HG03064 (cell line): ENCODE data around the gene RELL2.
"Not testable (repeated sequence)": the region's sequence is repeated elsewhere in the genome, so short reads cannot be mapped to it uniquely, and the experiment has no call there.

ENCODE experiments used
- ATAC-seq: cut with Tn5 transposase; IDR thresholded peaks from one replicate; pipeline ENCODE4 v1.9.1; 2021; ENCODE audit warnings: low read depth; ENCODE audit not compliant: unreplicated experiment

The RELL2 gene, protein sequence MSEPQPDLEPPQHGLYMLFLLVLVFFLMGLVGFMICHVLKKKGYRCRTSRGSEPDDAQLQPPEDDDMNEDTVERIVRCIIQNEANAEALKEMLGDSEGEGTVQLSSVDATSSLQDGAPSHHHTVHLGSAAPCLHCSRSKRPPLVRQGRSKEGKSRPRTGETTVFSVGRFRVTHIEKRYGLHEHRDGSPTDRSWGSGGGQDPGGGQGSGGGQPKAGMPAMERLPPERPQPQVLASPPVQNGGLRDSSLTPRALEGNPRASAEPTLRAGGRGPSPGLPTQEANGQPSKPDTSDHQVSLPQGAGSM

GRCh38 chr5:141636413-141637122 is at the start of gene RELL2, which contains the start of gene HDAC3:
Gene RELL2, plus strand, starts transcription at chr5:141636997. Its CDS starts 1,229 bp downstream, at chr5:141638226.
Gene HDAC3, minus strand, starts transcription at chr5:141636849. Its CDS starts 59 bp downstream, at chr5:141636790.
- peak; percentile 64 for ATAC-seq

- no peak for ATAC-seq
These were observed 46.7 kb upstream of the RELL2 start for GRCh38 chr5:141590127-141590526.

DNA sequence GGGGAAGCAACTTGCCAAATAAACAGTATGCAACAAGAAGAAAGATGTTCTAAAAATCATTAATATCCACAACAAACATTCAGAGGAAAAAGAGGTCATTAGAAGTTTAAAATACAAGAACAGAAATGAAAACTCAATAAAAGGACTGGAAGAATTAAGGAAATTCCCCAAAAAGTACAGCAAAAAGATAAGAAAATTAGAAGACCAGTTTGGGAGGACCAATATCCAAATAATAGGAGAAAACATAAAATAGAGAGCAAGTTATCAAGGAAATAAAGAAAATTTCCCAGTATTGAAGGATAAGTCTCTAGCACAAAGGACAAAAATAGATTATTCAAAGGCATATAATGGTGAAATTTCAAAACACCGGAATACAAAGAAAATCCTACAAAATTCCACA is 39.9 kb upstream of the RELL2 start:
- ATAC-seq = no peak

DNA sequence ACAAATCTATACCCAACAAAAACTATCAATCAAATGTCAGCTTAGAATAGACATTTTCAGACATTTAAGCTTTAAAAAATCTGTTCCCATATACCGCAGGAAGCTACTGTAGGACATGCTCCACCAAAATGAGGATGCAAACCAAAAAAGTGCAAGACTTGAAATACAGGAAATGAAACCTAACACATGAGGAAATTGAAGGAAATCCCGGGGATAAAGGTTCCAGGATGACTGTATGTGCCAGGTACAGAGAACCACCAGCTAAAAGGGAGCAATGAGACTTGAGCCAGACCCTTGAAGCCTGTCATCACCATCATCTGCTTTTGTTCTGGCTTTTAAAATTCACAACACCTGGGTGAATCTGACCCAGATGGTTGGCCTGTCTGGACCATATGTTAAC is 39.4 kb upstream of the RELL2 start:
- no peak for ATAC-seq

GRCh38 chr5:141597814-141598213 is 39.0 kb upstream of the RELL2 start:
- no peak for ATAC-seq

GRCh38 chr5:141598391-141599345 is 38.1 kb upstream of the RELL2 start:
- ATAC-seq = no peak

GRCh38 chr5:141602606-141603005 is 34.2 kb upstream of the RELL2 start:
- no peak for ATAC-seq

DNA sequence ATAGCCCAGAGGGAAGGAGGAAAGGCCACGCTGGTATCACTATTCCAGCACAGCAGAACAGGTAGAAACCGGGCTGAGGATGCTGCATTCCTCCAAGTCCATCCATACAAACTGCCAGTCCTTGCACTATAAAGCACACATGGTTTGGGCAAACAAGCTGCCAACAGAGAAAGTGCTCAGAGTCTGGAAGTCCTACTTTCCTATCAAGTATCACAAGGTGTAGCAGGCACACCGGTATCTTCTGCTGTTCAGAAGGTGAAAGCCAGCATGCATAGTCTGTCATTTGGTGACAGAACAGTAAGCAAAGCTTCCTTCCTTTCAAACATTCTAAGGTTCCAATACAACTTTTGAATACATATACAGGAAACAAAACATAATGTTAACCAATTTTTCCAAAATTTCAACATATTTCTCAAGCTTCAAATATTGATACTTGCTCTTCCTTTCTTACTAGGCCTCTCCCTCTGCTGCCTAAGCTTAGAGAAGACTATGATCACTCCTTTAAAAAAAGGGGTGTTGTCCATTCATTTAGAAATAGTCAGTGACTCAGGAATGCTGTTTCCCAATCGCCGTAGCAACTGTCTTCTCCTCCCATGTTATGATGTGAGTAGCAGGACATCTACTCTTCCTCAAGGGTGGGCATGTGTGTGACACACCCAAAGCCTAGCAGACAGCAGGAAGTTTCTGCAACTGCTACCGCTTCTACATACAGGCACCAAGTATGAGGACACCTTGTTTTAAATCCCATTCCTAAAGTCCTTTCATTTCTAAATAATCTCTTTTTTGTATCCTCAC is 32.7 kb upstream of the RELL2 start:
- ATAC-seq = no peak

GRCh38 chr5:141605523-141606277 is 31.1 kb upstream of the RELL2 start:
- peak; percentile 94 for ATAC-seq

DNA sequence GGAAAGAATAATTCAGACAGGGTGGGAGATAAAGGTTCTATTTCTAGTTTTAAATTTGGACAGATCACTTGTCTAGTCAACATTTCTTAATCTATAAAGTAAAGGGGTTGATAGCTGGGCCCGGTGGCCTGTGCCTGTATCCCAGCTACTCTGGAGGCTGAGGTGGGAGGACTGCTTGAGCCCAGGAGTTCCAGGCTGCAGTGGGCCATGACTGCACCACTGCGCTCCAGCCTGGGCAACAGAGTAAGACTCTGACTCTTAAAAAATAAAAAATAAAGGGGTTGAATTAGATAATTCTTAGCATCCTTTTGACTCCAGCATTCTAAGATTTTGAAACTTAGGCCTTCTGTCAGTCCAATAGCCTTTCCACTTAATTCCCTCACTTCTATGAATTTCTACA is 28.8 kb upstream of the RELL2 start:
- no peak for ATAC-seq

DNA sequence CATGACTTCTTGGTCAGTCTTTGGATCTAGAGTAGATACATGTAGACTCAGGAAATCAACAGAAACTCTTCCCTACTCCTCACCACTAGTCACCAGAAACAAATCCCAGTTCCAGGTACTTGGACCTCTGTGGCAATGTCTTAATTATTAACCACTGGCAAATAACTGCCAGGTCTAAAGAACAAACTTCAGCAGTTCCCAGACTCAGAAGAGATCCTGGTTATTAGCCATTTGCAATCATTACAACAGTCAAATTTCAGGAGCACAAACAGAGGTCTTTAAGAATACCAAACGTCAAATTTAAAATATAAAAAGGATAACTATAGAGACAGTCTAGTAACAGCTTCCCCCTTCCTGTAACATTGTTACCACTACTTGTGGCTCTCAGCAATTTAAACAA is 28.2 kb upstream of the RELL2 start:
- ATAC-seq = no peak

- no peak for ATAC-seq
These were observed 27.8 kb upstream of the RELL2 start for GRCh38 chr5:141609044-141609443.

DNA sequence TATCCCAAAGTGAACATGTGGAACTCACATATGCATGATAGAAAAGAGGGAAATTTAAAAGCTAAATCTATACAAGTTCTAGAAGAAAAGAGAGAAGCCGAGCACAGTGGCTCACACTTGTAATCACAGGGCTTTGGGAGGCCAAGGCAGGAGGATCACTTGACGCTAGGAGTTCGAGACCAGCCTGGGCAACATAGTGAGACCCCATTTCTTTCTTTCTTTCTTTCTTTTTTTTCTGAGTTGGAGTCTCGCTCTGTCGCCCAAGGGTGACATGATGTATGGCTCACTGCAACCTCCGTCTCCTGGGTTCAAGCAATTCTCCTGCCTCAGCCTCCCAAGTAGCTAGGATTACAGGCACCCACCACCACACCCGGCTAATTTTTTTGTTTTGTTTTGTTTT is 26.9 kb upstream of the RELL2 start:
- ATAC-seq = not testable (repeated sequence)

DNA sequence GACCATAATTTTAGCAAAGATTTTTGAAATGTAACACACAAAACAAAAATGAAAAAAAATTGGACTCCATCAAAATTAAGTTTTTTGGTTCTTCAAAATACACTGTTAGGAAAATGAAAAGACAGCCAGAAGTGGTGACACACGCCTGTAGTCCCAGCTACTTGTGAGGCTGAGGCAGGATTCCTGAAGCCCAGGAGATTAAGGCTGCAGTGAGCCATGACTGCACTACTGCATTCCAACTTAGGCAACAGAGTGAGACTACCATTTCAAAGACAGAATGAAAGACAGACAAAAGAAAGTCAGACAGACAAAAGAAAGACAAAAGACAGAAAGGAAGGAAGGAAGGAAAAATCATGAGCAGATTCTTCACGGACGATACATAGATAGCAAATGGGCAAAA is 25.5 kb upstream of the RELL2 start:
- no peak for ATAC-seq

DNA sequence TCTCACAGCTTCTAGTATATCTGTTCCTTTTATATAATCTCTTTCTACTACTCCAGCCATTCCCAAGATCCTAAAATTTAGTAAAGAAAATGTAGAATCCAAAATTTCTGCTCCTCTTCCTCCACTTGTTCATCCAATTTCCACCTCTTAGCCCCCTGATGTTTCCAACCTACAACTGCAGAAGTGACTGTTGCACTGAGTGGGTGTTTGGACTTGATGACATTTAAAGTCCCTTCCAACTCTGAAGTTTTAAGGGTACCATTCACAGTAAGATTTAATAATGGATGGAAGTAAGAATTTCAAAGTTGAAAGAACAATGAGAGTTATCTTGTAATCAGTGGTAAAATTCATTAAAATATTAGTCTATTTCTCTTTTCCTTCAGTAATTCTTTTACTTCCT is 23.5 kb upstream of the RELL2 start:
- ATAC-seq = no peak

DNA sequence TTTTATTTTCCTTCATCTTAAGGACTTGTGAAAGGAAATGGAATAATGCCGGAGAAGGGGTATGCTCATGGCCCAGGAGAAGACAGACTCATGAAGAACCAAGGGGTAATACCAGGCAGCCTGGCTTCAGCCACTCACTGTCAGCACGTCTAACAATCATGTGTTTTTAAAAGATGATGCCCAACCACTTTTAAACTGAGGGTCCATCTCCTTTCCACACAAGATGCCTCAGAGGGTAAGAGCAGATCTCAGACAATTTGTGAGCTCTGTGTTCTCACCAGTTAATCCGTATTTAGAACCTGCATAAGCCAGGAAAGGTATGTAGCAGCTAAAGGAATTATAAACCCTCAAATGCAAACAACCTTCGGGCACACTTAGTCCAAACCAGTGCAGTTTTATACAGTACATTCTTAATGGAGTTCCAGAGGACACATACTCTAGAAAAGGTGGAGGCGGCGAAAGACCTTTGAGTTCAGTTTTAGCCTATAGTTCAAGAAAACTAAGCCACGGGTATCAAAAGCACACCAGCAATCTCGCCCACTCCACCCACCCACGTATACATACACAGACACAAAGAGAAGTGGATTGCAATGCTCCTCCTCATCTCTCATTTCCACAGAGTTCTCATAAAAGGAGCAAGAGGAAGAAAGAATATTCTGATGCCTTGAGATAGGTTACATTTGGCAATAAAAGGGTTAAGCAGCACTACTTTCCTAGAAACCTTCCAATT is 20.6 kb upstream of the RELL2 start:
- no peak for ATAC-seq

GRCh38 chr5:141617128-141617527 is 19.7 kb upstream of the RELL2 start:
- no peak for ATAC-seq

DNA sequence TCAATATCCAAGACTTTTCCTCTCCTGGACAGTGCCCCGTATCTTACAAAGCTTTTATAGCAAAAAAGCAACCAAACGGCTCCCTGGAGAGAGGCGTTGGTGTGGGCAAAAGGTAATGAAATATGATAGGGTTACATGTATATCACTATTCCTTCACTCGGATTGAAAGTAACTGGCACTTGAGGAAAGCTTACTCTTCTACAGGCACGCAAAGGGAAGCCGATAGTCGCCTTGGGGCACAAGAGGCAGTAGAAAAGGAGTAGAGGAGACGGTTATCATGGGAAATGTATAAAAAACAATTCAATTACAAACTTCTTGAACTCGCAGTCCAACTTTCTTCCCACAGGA is 19.1 kb upstream of the RELL2 start:
- no peak for ATAC-seq
